GM12878 (cell line): ENCODE data around the gene EHD4.

Experiments used
- CBX5 ChIP-seq: sonication (generic); IDR thresholded peaks from 2 replicates; pipeline ENCODE4 v1.6.1; 2016; ENCODE audit warnings: low read depth, moderate library complexity, mild to moderate bottlenecking, inconsistent platforms
- CTCF ChIP-seq, 3 experiments: IDR thresholded peaks in 2 of 3; conservative IDR thresholded peaks in 1 of 3; 2 replicates each; pipeline ENCODE4 v1.5.1; 2011; ENCODE audit warnings: low read depth in 3 of 3, low read length in 3 of 3, mild to moderate bottlenecking in 3 of 3, control low read depth in 2 of 3, moderate library complexity in 2 of 3, inconsistent platforms in 1 of 3, mixed read lengths in 1 of 3; ENCODE audit not compliant: control insufficient read depth in 2 of 3, insufficient read depth in 1 of 3; ENCODE audit errors: extremely low read depth in 1 of 3
- EED ChIP-seq: sonication (generic); IDR thresholded peaks from 2 replicates; pipeline ENCODE4 v1.6.1; 2016; ENCODE audit warnings: antibody characterized with exemption, low read depth
- EZH2 ChIP-seq: IDR thresholded peaks from 2 replicates; pipeline ENCODE4 v1.6.1; 2012; ENCODE audit warnings: low read depth, mild to moderate bottlenecking, control low read depth, inconsistent platforms, low read length, borderline replicate concordance; ENCODE audit not compliant: control insufficient read depth
- KDM1A ChIP-seq: fragments of 200-600 bp; sonication (generic); IDR thresholded peaks from 2 replicates; pipeline ENCODE4 v1.6.1; 2016; ENCODE audit warnings: borderline replicate concordance
- PKNOX1 ChIP-seq: fragments of 450-650 bp; IDR thresholded peaks from 2 replicates; pipeline ENCODE4 v1.6.1; 2016; ENCODE audit warnings: mild to moderate bottlenecking
- RB1 ChIP-seq: fragments of 450-650 bp; formaldehyde crosslinking; IDR thresholded peaks from 2 replicates; pipeline ENCODE4 v1.6.1; 2017; ENCODE audit warnings: mild to moderate bottlenecking, borderline replicate concordance
- TAF1 ChIP-seq: IDR thresholded peaks from 2 replicates; pipeline ENCODE4 v1.6.1; 2011; ENCODE audit warnings: mild to moderate bottlenecking, low read depth, low read length, borderline replicate concordance
- USF2 ChIP-seq: IDR thresholded peaks from 2 replicates; pipeline ENCODE4 v1.6.1; 2011; ENCODE audit warnings: low read depth, low read length, improper control_type of control experiment, borderline replicate concordance

- TF ChIP-seq RB1 = no peak
- TF ChIP-seq CTCF (IDR thresholded peaks at IDR 0.05 in 2 of 3, conservative IDR thresholded peaks at IDR 0.05 in 1 of 3; ENCODE audit: control insufficient read depth in 2 of 3, extremely low read depth in 1 of 3, insufficient read depth in 1 of 3, low read depth in 3 of 3, low read length in 3 of 3) = no peak
- no peak for TF ChIP-seq KDM1A
- TF ChIP-seq TAF1 = no peak
- no peak for TF ChIP-seq PKNOX1
- no peak for TF ChIP-seq EED
- TF ChIP-seq CBX5 = no peak
- TF ChIP-seq EZH2 = no peak
- TF ChIP-seq USF2 = no peak
Measured at GRCh38 chr15:41977757-41978383, 5.5 kb upstream of the EHD4 start.
